Measurements from ENCODE around the gene JMJD8.
A peak's percentile ranks its signal among the peaks of the same experiment; 100 is the strongest.

DNA sequence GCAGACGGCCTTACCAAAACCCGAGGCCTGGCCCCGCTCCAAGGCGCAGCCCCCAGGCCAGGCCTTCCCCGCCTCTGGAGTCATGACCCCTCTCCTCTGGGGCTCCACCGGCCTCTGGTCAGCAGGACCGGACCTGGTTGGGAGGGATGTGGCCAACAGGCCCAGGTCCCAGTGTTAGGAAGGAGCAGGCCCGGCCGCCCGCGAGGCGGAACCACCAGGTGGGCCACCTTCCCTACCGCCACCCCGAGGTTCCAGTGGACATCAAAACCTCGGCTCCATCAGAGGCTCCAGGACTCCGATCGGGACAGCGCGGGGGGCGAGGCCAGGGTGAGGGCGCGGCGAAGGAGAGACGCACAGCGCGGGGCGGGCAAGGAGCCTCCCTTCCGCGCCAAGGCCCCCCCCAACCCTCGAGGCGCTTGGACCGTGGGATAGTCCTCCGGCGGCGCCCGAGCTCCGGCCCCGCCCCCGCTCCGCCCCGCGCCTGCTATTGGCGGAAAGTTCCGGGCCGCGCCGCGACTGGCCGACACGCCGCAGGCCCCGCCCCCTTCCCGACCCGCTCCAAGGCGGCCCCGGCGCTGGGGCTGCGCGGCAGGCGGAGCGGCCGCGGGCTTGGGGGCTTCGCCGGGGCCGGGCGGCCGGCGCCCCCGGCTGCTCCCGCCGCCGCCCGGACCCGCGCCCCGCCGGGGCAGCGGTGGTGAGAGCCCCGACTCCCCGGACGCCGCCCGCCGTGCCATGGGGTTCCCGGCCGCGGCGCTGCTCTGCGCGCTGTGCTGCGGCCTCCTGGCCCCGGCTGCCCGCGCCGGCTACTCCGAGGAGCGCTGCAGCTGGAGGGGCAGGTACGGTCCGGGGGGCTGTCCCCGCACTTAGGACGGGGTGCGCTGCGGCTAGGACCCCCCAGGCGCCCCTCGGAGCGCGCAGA is 30.7 kb upstream of the JMJD8 start, which contains the start of gene METRN:
- TF ChIP-seq, protein P1, sequence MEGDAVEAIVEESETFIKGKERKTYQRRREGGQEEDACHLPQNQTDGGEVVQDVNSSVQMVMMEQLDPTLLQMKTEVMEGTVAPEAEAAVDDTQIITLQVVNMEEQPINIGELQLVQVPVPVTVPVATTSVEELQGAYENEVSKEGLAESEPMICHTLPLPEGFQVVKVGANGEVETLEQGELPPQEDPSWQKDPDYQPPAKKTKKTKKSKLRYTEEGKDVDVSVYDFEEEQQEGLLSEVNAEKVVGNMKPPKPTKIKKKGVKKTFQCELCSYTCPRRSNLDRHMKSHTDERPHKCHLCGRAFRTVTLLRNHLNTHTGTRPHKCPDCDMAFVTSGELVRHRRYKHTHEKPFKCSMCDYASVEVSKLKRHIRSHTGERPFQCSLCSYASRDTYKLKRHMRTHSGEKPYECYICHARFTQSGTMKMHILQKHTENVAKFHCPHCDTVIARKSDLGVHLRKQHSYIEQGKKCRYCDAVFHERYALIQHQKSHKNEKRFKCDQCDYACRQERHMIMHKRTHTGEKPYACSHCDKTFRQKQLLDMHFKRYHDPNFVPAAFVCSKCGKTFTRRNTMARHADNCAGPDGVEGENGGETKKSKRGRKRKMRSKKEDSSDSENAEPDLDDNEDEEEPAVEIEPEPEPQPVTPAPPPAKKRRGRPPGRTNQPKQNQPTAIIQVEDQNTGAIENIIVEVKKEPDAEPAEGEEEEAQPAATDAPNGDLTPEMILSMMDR (conservative IDR thresholded peaks at IDR 0.05; ENCODE audit: low read depth in 2 of 2): no peak
- TF ChIP-seq, protein P2, sequence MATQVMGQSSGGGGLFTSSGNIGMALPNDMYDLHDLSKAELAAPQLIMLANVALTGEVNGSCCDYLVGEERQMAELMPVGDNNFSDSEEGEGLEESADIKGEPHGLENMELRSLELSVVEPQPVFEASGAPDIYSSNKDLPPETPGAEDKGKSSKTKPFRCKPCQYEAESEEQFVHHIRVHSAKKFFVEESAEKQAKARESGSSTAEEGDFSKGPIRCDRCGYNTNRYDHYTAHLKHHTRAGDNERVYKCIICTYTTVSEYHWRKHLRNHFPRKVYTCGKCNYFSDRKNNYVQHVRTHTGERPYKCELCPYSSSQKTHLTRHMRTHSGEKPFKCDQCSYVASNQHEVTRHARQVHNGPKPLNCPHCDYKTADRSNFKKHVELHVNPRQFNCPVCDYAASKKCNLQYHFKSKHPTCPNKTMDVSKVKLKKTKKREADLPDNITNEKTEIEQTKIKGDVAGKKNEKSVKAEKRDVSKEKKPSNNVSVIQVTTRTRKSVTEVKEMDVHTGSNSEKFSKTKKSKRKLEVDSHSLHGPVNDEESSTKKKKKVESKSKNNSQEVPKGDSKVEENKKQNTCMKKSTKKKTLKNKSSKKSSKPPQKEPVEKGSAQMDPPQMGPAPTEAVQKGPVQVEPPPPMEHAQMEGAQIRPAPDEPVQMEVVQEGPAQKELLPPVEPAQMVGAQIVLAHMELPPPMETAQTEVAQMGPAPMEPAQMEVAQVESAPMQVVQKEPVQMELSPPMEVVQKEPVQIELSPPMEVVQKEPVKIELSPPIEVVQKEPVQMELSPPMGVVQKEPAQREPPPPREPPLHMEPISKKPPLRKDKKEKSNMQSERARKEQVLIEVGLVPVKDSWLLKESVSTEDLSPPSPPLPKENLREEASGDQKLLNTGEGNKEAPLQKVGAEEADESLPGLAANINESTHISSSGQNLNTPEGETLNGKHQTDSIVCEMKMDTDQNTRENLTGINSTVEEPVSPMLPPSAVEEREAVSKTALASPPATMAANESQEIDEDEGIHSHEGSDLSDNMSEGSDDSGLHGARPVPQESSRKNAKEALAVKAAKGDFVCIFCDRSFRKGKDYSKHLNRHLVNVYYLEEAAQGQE (IDR thresholded peaks at IDR 0.05; ENCODE audit: unreplicated experiment): no peak
- TF ChIP-seq EZH2phosphoT487 (IDR thresholded peaks at IDR 0.05; ENCODE audit: unreplicated experiment) (no peak), EZH2 (IDR thresholded peaks at IDR 0.05; ENCODE audit: low read depth, unreplicated experiment) (no peak), POLR2AphosphoS5 (IDR thresholded peaks at IDR 0.05; ENCODE audit: low read depth) (peak; percentile 28), JUNB (IDR thresholded peaks at IDR 0.05; ENCODE audit: unreplicated experiment) (no peak), CREB1 (CRISPR knock-in tag; IDR thresholded peaks at IDR 0.05; ENCODE audit: low read depth) (no peak), STAT1 (IDR thresholded peaks at IDR 0.05; ENCODE audit: unreplicated experiment) (no peak), NANOG (IDR thresholded peaks at IDR 0.05; ENCODE audit: borderline replicate concordance) (no peak), ZNF331 (CRISPR knock-in tag; IDR thresholded peaks at IDR 0.05; ENCODE audit: low read depth) (no peak), ZNF114 (CRISPR knock-in tag; IDR thresholded peaks at IDR 0.05) (no peak)
